Stimulated activated CD4-positive, alpha-beta T cell treated with anti-CD3 and anti-CD28 coated beads, Interleukin-12 subunit alpha, Interleukin-12 subunit beta, amount 100 ng/mL, for 48 hours (primary cell): ENCODE data around the gene PLA2G2F.
A peak's percentile ranks its signal among the peaks of the same experiment; 100 is the strongest.

ENCODE experiments used
- DNase-seq, 3 donors: peaks; one replicate each; pipeline ENCODE4 v3.0.0-alpha.2; 2020; ENCODE audit warnings: low read depth in 2 of 3, low spot score in 1 of 3

Gene PLA2G2F, protein sequence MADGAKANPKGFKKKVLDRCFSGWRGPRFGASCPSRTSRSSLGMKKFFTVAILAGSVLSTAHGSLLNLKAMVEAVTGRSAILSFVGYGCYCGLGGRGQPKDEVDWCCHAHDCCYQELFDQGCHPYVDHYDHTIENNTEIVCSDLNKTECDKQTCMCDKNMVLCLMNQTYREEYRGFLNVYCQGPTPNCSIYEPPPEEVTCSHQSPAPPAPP

GRCh38 chr1:20138961-20139550, at the start of gene PLA2G2F:
PLA2G2F (plus strand) TSS chr1:20139323; CDS start chr1:20139428, 105 bp downstream.
- no peak for DNase-seq

- DNase-seq = no peak
Measured at GRCh38 chr1:20089328-20090077, 49.6 kb upstream of the PLA2G2F start.

- DNase-seq = no peak
Measured at GRCh38 chr1:20090119-20090518, 49.0 kb upstream of the PLA2G2F start.

- DNase-seq = no peak
Measured at GRCh38 chr1:20090641-20091040, 48.5 kb upstream of the PLA2G2F start.

DNA sequence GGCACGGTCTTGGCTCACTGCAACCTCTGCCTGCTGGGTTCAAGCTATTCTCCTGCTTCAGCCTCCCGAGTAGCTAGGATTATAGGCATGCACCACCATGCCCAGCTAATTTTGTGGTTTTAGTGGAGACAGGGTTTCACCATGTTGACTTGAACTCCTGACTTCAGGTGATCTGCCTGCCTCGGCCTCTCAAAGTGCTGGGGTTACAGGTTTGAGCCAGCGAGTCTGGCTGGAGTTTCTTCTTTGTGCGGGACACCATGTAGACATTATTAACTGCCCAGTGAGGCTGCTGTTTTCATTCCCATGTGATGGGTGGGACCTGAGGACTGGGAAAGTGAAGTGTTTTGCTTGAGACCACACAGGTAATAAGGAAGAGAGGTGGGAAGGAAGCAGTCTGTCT, 45.8 kb upstream of the PLA2G2F start:
- no peak for DNase-seq

- DNase-seq = no peak
Measured at GRCh38 chr1:20093940-20094391, 45.2 kb upstream of the PLA2G2F start.

GRCh38 chr1:20095564-20096434, 43.3 kb upstream of the PLA2G2F start:
- DNase-seq = no peak

DNA sequence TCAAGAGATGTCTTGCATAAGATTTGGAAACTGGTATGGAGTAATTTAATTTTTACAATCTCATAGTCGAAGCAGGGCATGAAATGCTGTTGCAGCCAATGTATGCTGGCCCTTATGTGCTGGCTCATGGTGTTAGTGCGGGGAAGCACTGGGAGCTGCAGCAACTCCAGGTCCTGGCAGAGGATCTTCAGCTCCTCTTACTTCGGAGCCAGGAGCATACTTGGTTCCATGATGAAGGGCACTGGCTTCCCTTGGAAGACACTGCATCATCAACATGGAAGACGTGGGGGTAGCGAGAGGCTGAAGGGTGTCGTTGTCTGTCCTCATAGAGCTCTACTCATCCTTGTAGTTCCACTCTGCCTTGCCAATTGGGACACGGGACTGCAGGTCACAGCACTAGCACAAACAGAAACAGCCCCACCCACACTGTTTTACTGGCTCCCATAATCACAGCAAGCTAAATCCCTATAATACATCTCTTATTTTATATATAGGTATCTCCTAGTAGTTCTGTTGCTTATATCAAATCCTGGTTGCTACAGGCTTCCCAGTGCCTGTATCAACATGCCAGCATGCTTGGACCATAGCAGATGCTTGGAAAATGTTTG, 42.2 kb upstream of the PLA2G2F start:
- DNase-seq = no peak

GRCh38 chr1:20099533-20099932, 39.6 kb upstream of the PLA2G2F start:
- DNase-seq = no peak

DNA sequence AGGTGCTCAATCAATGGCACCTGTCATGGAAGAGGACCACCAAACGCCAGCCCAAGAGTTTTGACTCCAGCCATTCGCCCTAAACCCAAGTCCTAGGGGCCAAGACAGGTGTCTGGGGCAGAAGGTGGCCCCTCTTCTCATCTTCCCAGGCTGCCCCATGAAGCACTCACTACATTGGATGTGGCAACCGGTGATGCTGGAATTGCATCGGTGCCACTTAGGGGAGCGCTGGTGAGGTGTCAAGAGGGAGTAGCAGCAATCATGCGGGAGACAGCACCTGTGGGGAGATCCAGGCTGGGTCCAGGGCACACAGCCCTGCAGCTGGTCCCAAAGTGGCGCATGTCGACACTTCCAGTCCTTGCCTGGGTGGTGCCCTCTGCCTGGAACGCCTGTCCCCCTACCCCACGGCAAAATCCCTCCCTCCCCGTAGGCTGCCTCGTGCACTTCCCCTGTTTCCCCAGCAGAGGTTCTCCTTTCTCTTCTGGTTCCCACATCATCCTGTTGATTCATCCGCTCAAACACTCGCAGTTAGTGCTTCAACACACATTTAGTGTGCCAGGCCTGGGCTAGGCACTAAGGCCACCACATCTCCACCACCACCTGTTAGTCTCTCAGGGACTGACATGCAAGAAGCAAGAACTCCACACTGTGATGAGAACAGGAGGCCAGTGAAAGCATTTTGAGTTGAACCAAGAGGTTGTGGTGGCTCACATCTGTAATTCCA, 38.3 kb upstream of the PLA2G2F start:
- DNase-seq = peak in 2 of 3 donors; percentile 6 to 29

DNA sequence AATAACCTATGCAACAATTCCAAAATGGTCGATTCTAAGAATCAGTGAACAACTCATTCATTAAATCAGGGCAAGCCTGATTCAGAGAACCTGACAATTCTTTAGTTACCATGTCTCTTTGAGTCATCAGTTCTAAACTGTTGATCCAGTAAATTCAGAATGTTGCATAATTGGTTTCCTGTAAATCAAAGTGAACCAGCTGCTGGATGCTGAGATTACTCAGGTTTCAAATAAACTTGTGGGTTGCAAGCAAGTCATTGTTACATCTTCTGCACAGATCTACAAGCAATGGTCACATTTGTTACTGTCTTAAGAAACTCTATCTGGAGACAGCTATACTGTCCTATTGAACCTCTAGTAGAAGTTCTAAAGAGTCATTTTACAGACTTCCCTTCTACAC, 36.2 kb upstream of the PLA2G2F start:
- no peak for DNase-seq

GRCh38 chr1:20105856-20106255, 33.3 kb upstream of the PLA2G2F start:
- DNase-seq = no peak

GRCh38 chr1:20107351-20107750, 31.8 kb upstream of the PLA2G2F start:
- DNase-seq = no peak

DNA sequence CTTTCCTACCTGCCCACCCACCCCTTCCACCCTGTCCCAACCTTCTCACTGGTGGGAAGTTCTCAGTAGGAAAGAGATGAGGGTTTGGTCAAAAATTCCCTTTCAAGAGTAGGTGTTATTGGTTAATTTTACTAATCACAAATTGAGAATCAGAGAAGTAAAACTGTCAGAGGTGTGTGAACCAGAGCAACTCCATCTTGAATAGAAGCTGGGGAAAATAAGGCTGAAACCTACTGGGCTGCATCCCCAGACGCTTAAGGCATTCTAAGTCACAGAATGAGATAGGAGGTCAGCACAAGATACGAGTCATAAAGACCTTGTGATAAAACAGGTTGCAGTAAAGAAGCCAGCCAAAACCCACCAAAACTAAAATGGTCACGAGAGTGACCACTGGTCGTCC, 31.3 kb upstream of the PLA2G2F start:
- no peak for DNase-seq

DNA sequence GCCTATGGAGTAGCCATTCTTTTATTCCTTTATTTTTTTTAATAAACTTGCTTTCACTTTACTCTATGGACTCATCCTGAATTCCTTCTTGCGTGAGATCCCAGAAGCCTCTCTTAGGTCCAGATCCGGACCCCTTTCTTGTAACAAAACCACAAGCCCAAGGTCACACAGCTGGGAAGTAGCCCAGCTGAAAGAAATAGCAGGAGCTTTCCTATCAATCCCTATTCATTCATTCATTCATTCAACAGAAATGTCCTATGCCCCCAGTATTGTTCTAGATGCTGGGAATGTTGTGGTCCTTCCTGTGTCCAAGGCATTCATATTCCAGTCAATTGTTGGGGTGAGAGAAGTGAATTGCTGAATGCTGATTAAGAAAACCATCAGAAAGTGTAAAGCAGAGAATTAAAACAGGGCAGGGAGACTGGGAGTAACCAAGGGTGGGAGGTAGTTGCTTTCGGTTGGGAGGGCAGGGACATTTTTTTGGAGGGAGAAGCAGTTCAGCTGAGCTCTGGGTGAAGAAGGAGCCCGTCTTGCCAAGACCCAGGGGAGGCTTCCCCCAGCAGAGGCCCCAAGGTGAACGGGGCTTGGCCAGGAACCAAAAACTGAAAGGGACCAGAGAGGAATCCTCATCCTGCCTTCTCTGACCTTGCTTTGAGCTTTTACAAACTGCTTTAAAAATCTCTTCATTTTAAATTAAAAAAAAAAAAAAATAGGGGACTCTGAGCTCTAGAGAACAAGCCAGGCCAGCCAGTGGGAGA, 30.6 kb upstream of the PLA2G2F start:
- DNase-seq = no peak

DNA sequence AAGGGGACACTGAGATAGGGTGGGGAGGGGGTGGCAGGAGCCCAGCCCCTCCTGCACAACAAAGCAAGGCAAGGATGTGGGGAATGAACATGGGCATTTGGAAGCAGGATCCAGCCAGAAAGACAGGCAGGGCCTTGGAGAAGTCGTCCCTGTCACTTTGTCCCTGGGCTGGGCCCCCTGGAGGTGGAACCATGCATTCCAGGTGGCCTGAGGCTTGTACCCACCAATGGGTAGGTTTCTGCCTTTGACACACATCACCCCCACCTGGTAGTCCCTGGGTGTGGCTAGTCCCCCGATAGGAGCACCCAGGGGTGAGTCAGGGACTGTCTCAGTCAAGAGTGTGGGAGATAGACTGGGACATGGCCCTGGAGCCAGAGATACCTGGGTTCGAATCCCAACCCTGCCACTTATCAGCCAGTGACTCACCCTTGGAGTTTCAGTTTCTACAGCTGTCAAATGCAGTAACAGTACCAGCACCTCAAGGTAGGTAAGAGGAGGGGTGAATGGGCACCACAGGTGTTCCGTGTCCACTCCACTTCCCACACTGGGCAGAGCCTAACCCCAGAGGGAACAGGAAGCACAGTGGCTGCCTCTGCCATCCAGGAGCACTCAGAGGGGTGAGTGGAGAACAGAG, 29.8 kb upstream of the PLA2G2F start:
- no peak for DNase-seq

GRCh38 chr1:20110679-20111078, 28.4 kb upstream of the PLA2G2F start:
- DNase-seq = no peak

GRCh38 chr1:20111452-20111851, 27.7 kb upstream of the PLA2G2F start:
- DNase-seq = no peak
